GM18868 (cell line): ENCODE data around the gene RHOT2.

Experiments
- ATAC-seq: cut with Tn5 transposase; IDR thresholded peaks from one replicate; pipeline ENCODE4 v1.9.1; 2021; ENCODE audit warnings: mild to moderate bottlenecking, moderate library complexity; ENCODE audit not compliant: unreplicated experiment

The RHOT2 gene

DNA sequence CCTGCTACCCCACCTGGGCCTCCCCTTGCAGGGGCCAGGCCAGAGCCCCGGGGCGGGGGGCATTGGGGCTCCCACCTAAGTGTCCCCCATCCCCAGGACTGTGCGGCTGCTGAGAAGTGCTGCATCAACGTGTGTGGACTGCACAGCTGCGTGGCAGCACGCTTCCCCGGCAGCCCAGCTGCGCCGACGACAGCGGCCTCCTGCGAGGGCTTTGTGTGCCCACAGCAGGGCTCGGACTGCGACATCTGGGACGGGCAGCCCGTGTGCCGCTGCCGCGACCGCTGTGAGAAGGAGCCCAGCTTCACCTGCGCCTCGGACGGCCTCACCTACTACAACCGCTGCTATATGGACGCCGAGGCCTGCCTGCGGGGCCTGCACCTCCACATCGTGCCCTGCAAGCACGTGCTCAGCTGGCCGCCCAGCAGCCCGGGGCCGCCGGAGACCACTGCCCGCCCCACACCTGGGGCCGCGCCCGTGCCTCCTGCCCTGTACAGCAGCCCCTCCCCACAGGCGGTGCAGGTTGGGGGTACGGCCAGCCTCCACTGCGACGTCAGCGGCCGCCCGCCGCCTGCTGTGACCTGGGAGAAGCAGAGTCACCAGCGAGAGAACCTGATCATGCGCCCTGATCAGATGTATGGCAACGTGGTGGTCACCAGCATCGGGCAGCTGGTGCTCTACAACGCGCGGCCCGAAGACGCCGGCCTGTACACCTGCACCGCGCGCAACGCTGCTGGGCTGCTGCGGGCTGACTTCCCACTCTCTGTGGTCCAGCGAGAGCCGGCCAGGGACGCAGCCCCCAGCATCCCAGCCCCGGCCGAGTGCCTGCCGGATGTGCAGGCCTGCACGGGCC, 35.2 kb upstream of the RHOT2 start:
- no peak for ATAC-seq

DNA sequence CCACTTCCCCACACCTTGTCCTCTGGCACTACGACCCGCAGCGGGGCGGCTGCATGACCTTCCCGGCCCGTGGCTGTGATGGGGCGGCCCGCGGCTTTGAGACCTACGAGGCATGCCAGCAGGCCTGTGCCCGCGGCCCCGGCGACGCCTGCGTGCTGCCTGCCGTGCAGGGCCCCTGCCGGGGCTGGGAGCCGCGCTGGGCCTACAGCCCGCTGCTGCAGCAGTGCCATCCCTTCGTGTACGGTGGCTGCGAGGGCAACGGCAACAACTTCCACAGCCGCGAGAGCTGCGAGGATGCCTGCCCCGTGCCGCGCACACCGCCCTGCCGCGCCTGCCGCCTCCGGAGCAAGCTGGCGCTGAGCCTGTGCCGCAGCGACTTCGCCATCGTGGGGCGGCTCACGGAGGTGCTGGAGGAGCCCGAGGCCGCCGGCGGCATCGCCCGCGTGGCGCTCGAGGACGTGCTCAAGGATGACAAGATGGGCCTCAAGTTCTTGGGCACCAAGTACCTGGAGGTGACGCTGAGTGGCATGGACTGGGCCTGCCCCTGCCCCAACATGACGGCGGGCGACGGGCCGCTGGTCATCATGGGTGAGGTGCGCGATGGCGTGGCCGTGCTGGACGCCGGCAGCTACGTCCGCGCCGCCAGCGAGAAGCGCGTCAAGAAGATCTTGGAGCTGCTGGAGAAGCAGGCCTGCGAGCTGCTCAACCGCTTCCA, 34.4 kb upstream of the RHOT2 start:
- ATAC-seq = no peak

DNA sequence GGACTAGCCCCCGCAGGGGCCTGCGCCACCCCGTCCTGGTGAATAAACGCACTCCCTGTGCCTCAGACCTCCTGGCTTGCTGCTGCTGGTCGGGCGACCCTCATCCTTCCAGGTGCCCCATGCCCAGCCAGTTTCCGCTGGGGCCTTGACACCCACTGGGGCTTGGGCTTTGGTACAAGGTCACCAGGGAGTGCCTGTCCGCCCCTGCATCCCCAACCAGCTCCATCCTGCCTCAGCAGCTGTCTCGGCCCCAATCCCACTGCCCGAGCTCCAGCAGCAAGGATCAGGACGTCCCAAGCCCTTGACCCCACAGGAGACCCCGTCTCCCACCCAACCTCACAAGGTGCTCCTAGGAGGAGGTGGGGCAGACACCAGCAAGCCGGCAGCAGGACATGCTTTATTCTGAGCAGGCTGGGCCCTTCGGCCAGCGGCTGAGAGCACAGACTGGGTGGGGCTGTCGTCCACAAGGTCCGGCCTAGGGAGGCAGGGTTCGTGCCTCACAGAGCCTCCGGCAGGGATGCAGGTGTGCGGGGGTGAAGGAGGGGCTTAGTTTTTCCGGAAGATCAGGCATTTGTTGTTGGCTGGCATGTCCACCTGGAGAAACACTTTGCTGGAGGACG, 33.8 kb upstream of the RHOT2 start:
- no peak for ATAC-seq

DNA sequence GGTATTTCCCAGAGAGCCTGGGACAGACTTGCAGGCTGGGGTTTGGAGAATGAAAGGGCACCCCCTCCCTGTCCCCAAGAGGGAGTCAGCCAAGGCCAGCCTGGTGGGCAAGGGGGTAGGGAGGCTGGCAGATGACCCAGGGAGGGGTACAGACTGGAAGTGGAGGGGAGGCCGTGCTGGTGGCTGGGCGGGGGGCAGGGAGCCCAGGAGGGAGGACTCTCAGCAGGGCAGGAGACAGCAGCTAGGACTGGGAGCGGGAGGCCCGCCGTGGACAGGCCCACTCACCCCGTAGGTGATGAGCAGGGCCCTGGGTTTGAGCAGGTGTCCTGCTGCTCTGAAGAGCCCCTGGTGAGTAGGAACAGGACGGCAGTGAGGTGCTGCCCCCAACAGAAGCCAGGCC, 32.9 kb upstream of the RHOT2 start:
- no peak for ATAC-seq

DNA sequence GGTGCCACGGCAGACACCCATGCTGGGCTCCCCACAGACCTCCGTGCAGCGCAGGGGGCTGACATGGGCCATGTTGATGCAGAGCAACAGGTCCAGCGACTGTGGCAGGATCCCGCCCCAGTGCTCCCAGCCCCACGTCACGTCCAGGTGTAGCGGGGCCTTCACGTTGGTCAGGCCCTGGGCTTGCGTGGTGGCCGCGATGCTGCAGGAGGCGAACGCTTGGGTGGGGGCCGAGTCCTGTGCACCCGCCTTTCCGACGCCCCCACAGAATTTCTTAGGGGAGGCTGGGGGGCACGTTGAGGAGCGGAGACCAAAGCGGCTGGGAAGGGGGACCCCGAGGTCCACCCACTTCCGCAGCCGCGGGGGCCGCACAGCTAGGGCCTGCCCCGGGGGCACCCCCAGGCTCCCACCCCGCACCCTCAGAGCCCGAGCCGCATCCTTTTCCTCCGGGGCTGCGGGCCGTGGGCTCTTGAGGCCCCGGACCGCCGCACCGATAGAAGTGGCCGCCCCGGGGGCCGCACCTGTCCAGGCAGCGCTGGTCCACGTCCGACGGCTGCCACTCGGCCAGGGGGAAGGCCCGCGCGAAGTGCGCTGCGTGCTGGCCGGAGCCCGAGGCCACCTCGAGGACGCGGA, 32.2 kb upstream of the RHOT2 start:
- no peak for ATAC-seq

DNA sequence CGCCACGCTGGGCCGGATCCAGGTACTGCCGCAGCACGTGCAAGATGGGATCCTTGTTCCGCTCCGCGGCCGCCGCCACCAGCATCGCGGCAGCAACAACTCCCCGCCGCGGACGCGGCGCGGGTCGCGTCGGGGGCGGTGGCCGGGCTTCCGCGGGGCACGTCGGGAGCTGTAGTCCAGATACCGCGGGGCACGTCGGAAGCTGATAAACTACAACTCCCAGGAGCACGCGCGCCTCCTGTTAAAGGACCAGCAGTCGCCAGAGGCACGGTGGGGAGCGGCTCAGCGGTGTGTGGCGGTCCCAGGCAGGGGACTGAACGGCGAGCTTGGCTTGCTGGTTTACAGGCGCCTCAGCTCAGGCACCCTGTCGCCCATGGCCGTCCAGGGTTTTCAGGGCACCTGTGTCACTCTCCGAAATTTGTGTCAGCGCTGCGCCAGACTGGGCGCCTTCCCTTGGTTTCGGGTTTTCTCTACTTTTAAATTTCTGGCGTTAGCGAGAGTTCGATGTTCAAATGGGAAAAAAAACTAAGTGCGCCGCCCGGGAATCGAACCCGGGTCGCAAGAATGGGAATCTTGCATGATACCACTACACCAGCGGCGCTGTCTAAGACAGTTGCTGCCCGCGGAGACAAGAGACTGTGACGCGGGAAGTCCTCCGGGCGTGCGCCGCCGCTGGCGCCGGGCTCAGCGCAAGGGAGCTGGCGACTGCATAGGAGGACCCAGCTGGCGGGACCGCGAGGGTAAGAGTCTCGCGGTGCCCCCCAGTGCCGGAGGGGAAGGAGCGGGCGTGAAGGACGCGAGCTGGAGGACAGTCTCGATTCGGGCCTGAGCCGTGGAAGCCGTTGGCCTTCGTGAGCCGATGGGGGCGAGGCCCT, 31.5 kb upstream of the RHOT2 start, which contains the start of gene METTL26:
TSS of gene METTL26 (minus strand) at position 100 of the 875 bp plus-strand sequence. CDS start at position 85, 15 bp downstream.
- peak; percentile 75 for ATAC-seq

DNA sequence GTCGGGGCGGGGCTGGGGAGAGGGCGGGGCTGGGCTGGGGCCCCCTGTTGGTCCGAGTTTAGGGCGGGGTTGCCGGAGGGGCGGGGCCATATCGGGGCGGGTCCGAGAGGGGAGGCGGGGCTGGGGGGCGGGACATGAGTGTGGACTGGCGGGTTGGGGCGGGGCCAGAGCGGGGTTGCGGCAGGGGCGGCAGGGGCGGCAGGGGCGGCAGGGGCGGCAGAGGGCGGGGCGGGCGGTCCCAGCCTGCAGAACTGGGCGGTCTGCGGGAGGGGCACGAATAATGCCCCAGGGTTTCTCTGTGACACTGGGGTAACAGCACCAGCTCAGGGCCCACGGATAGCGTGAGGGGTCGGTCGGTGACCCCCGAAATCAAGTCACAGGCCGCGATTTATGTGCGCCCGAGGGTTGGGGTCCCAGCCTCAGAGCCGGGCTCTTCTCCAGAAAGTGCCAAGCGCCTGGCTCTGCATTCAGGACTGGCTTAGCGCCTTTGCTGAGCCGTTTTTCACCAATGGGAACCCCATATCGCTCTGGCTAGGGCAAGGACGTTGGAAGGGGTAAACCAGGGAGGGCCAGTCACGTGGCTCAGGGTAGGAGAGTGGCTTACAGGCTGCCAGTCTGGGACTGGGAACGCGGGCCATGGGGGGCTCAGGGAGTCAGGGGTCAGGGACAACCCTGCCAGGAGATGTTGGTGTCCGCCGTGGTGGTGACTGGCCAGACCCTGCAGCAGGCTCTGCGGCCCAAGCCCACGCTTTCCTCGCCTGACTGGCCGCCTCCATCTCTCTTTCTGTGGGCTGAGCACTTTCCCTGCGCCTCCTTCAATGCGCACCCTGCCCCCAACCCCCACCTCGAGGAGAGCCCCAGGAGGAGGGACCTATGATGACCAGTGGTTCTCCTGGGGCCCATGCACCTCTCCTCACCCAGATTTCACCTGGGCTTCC, 30.6 kb upstream of the RHOT2 start:
- no peak for ATAC-seq

DNA sequence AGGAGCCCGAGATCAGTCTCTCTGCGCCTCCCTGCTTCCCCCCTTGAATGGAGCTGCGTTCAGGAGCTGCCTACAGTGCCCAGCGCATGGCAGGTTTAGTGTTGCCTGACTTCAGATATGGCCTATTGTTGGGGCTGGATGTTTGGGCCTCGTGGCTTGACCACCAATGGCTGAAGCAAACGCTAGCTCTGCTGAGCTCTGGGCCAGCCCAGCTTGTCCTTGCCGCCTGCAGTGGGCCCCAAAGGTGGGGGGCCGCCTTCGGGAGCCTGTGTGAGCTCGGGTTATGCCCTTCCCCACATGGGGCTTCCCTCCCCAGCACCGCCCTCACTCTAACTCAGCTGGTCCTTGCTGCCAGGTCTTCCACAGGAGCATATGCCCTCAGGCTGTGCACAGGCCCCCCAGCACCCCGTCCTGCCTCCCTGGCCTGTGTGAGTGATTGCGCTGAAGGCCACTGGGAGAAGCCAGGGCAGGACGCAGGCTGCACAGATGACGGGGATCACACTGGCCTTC, 29.8 kb upstream of the RHOT2 start:
- ATAC-seq = no peak

DNA sequence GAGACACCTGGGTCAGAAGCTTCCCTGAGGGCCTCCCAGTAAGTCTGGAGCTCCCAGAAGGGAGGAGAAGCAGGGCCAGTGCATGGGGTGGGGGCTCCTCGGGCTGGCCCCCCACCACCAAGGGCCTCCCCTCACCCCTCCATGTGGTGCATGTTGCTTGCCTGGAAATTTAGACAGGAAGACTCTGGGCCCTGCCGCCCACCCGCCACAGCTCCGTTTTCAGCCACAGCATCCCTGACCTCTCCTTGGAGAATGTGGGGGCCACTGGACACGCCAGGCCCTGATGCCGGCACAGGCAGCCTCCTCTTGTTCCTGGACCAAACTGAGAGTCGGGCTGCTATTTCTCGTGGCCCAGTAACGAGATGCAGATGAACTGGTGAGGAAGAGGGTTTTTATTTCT, 29.1 kb upstream of the RHOT2 start:
- no peak for ATAC-seq

DNA sequence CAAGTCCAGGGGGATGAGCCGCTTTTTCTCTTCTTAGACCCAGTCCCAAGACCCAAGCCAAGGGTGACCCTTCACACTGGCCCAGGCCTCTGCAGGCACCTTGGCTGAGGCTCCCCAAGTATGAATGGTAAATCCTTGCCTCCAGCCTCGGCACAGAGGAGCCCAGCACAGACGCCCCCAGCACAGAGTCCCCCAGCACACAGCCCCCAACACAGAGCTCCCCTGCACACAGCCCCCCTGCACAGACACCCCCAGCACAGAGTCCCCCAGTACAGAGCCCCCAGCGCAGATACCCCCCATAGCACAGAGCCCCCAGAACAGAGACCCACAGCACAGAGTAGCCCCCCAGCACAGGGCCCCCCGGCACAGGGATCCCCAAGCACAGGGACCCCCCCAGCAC, 27.3 kb upstream of the RHOT2 start:
- ATAC-seq = no peak

DNA sequence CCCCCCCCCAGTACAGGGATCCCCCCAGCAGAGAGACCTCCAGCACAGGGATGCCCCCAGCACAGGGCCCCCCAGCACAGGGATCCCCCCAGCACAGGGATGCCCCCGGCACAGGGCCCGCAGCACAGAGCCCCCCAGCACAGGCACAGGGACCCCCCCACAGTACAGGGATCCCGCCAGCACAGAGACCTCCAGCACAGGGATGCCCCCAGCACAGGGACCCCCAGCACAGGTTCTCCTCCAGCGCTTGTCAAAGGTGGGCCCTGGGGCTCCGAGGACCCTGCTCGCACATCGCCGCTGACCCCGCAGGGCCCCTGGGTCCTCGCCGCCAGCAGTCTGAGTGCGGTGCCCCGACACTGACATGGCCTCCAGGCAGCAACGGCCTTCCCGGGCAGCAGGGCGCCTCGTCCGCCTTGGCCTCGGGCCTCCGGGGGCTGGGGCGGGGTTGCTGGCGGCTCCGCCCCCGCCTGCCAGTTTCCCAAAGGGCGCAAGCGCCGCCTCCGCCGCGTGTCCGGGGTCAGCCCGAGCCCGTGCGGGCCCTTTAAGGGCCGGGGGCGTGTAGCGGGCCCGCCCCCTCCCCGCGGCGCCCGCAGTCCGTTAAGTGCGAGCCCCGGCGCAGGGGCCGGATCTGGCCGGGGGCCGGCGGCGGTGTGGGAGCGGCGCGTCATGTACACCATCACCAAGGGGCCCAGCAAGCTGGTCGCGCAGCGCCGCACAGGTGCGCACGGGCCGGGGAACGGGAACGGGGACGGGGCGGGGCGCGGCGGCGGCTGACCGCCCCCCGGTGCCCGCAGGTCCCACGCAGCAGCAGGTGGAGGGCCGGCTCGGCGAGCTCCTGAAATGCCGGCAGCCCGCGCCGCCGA, 26.4 kb upstream of the RHOT2 start, which contains the start of gene MCRIP2:
TSS of gene MCRIP2 (plus strand) at position 503 of the 863 bp plus-strand sequence. CDS start at position 667, 164 bp downstream.
- ATAC-seq = no peak

DNA sequence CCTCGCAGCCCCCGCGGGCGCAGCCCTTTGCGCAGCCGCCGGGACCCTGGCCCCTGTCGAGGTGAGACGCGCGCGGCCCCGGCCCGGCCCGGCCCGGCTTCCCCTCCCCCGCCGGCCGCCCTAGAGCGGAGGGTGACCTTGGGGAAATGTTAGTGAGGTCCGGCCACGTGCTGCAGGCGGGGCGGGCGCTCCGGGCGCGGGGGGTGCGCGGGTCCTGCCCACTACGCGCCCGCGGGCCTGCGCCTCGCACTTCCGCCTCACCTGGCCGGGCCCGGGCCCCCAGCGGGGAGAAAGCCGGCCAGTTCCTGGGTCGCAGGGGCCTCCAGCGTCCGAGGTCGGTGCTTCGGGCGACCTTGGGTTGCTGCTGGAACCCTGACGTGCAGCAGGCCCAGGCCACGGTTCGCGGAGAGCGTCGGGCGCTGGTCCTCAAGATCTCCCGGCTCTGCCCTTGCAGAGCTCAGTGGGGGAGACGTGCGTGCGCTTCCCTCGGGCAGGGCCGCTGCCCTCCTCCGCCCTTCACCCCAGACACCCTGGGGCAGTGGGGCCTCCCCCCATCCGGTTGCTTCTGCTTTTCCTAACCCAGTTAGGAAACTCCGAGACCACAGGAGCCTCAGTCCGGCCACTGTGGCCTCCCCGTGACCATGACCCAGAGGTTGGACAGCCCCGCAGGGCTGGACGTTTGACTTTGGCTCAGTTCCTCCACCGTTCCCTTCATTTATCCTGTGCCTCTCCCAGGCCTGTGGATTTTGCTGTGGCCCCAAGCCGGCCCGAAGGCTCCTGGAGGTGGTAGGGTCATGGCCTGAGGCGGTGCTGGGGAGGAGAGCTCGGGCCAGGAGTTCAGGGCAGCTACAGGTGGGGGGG, 25.5 kb upstream of the RHOT2 start:
- no peak for ATAC-seq

DNA sequence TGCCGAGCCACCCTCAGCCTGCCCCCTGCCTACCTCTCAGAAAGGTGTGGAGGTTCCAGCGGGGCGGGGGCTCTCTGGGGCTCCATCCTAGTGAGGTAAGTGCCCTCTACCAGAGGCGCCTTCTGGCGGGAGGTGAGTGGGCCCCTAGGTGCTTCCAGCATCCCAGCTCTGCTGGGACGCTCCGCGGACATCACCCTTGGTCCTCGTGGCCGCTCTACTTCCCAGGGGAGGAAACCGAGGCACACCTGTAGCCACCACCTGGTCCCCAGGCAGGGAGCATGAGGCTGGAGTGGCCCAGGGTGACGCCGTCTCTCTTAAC, 24.9 kb upstream of the RHOT2 start:
- ATAC-seq = no peak

DNA sequence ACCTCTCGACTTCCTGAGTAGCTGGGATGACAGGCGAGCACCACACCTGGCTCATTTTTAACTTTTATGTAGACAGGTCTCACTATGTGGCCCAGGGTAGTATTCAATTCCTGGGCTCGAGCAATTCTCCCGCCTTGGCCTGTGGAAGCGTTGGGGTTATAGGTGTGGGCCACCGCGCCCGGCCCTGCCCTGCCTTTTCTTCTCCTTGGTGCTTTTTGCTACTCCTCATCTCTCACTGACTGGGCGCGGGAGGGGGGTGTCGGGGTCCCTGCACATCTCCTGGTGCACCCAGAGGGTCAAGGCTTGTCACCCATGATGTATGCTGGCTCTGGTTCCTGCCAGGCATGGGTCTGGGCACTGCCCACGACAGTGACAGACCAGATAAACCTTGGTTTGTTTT, 23.4 kb upstream of the RHOT2 start:
- ATAC-seq = no peak

DNA sequence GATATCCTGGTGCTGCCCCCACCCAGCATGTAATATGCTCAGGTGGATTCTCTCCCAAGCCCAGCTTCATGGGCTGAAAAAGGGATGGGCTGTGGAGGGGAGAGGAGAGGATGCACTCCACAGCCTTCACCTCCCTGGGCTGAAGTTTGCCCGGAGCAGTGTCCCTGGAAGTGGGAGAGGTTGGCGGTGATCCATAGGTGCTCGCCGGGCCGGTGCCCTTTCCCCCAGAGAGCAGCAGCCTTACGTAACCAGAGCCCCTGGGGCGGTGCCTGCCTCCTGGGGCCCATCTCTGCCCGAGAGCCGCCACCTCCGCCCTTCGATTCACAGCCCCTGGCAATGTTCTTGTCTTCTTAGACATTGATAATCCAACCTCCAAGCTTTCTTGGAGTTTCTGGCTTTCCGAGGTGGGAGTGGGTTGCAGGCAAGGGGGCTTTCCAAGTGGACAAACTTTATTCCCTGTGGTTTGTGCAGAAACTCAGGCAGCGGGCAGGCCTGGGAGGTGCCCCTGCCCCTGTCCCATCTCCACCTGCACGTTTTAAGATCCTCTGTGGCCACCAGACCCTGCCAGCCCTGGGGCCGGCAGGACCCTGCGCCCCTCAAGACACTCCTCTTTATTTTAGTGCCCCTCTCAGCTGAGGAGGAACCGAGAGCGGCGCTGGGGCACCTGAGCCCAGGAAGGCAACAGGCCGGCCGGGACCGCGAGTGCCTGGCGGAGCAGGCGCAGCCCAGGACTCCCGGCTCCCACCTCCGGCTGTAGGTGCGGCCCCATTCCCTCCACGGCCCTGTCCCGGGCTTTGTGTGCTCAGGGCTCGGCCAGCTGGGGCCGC, 21.9 kb upstream of the RHOT2 start:
- no peak for ATAC-seq

DNA sequence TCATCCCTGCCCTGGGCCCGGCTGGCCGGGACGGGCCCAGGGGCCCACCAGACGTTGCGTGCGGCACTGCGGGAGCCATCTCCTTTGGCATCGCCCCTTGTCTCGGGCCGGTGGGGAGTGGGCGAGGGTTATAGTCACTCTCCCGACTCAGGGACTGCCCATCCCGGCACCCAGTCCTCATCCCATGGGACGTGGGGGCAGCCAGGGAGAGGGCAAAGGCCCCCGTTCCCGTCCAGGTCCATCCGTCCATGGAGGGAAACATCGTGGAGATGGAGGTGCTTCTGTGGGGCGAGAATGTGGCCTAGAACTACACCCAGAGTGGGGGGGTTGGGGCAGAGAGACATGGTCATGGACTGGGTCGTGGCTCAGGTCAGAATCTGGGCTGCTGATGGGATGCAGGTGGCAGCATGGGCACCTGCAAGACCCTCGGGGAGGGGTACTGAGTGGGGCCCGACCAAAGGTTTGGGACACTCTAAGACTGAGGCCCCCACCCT, 21.2 kb upstream of the RHOT2 start:
- no peak for ATAC-seq
